ACC112 (cell line): Measurements from ENCODE around the gene ST3GAL5.

ENCODE experiments used
- H2AFZ ChIP-seq: fragments of 200-600 bp; sonication (generic); one replicate; pipeline ENCODE4 v1.6.0; 2017; ENCODE audit warnings: antibody characterized with exemption, low read length; ENCODE audit not compliant: unreplicated experiment
- H3K27ac ChIP-seq: fragments of 200-600 bp; sonication (generic); 2 replicates; pipeline ENCODE4 v1.5.1; 2014; ENCODE audit warnings: low read depth, mild to moderate bottlenecking, antibody characterized with exemption, low read length, moderate library complexity
- H3K27me3 ChIP-seq: fragments of 200-600 bp; sonication (generic); 2 replicates; pipeline ENCODE4 v1.6.1; 2014; ENCODE audit warnings: mild to moderate bottlenecking, antibody characterized with exemption, low read length, moderate library complexity, mixed read lengths; ENCODE audit not compliant: insufficient read depth
- H3K36me3 ChIP-seq: fragments of 200-600 bp; sonication (generic); 2 replicates; pipeline ENCODE4 v1.6.1; 2016; ENCODE audit warnings: mild to moderate bottlenecking, antibody characterized with exemption, low read length, moderate library complexity, mixed read lengths; ENCODE audit not compliant: insufficient read depth
- H3K4me1 ChIP-seq: fragments of 200-600 bp; sonication (generic); one replicate; pipeline ENCODE4 v1.6.1; 2016; ENCODE audit warnings: low read length, mixed read lengths; ENCODE audit not compliant: insufficient read depth, unreplicated experiment, control insufficient read depth
- H3K4me3 ChIP-seq: fragments of 200-600 bp; sonication (generic); 2 replicates; pipeline ENCODE4 v1.5.1; 2014; ENCODE audit warnings: mild to moderate bottlenecking, low read depth, low read length
- H3K79me2 ChIP-seq: fragments of 200-600 bp; sonication (generic); one replicate; pipeline ENCODE4 v1.6.0; 2016; ENCODE audit warnings: low read length; ENCODE audit not compliant: control insufficient read depth, unreplicated experiment, insufficient read depth

ST3GAL5 gene

GRCh38 chr2:85813982-85814801, 74.6 kb downstream of the ST3GAL5 start:
- H2AFZ ChIP-seq, result no peak overlapping the region
- peaks cover 10% of the 10 kb centered on the region for H3K4me1 ChIP-seq
- H3K36me3 ChIP-seq, result no peaks in the 10 kb centered on the region
- H3K79me2 ChIP-seq, result no peaks in the 10 kb centered on the region
- H3K27me3 ChIP-seq, result no peaks in the 10 kb centered on the region
- H3K4me3 ChIP-seq, result no peak overlapping the region
- no peak overlapping the region for H3K27ac ChIP-seq

DNA sequence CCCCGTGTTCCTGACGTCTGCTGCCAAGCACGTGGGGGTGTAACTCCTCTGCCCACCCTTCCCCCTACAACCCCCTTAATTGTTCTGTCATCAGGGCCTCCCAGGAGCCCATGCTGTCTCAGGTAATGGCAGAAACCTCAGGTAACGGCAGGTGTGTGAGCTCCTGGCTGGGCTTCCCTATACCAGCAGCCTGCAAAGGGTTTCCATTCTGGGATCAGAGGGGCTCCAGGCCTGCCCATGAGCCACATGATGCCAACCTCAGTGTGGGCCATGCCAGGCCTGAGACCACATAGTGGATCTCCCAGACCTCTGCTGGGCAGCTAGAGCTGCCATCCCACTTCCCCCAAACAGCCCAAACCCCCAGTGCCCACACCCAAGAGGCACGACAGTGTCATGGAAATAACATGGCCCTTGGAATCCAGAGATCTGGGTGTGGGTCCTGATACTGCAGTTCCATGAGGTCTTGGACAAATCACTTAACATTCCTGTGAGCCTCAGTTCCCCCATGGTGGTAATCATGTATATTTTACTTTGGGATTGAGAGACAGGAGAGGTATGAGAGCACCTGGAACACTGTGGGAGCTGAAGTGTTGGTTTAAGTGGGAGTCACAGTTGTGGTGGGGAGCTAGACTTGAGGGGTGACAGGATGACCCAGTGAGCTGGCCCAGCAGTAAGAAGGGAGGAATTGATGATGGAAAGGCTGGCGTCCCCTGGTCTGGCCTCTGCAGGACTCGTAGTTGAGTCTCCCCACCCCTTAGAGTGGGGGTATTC, 75.4 kb downstream of the ST3GAL5 start:
- no peaks in the 10 kb centered on the region for H3K27me3 ChIP-seq
- no peak overlapping the region for H3K27ac ChIP-seq
- H3K4me3 ChIP-seq, result no peak overlapping the region
- peaks cover 10% of the 10 kb centered on the region for H3K4me1 ChIP-seq
- H2AFZ ChIP-seq, result no peak overlapping the region
- H3K36me3 ChIP-seq, result no peaks in the 10 kb centered on the region
- no peaks in the 10 kb centered on the region for H3K79me2 ChIP-seq

GRCh38 chr2:85812094-85812735, 76.6 kb downstream of the ST3GAL5 start:
- Histone ChIP-seq H3K36me3 (no peaks in the 10 kb centered on the region), H3K4me1 (peaks cover 10% of the 10 kb centered on the region), H3K27me3 (no peaks in the 10 kb centered on the region), H3K79me2 (no peaks in the 10 kb centered on the region), H2AFZ (no peak overlapping the region), H3K4me3 (no peak overlapping the region), H3K27ac (no peak overlapping the region)

DNA sequence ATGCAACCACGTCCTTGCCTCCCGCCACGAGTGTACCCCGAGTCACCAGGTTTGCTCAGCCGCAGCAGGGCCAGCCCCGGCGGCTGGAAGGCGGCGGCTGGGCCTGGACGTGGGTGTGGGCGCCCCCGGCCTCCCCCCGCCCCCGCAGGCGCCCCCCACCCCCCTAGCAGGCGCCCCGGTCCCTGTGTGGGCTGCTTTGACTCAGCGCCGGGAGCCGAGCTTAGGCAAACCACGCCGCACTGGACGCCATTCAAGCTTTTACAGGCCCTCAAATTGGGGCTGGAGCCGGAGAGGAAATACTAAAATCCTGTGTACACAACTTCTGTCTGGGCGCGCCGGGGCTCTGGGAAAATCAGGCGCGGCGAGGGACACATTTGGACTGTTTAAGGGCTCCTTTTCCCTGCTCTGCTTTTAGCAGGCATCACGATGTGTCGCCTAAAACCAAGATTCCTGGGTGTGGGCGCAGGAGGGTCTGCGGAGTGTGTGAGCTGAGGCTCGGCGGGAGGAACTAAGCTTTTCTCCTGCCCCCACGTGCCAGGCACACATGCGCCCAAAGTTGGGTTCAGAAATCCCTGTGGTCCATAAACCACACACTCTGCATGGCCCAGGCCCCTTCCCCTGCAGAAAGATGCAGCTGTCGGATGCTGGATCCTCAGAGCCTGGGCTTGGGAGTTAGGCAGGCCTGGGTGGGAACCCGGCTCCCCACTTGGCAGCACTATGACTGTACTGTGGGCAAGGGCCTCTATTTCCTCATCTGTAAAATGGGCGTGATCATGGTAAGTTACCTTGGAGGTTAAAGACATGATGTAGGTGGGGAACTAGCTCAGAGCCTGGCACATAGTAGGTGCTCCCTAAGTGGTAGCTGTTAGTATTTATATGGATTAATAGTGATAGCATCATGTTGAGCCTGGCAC, 77.4 kb downstream of the ST3GAL5 start:
- H3K4me3 ChIP-seq, result peak overlapping the region; percentile 8; the same call in 1 of the 2 replicates
- H3K36me3 ChIP-seq, result no peaks in the 10 kb centered on the region
- H3K79me2 ChIP-seq, result no peaks in the 10 kb centered on the region
- H3K4me1 ChIP-seq, result peaks cover 10% of the 10 kb centered on the region
- peak overlapping the region; percentile 89 for H2AFZ ChIP-seq
- peak overlapping the region; percentile 38 for H3K27ac ChIP-seq
- no peaks in the 10 kb centered on the region for H3K27me3 ChIP-seq

DNA sequence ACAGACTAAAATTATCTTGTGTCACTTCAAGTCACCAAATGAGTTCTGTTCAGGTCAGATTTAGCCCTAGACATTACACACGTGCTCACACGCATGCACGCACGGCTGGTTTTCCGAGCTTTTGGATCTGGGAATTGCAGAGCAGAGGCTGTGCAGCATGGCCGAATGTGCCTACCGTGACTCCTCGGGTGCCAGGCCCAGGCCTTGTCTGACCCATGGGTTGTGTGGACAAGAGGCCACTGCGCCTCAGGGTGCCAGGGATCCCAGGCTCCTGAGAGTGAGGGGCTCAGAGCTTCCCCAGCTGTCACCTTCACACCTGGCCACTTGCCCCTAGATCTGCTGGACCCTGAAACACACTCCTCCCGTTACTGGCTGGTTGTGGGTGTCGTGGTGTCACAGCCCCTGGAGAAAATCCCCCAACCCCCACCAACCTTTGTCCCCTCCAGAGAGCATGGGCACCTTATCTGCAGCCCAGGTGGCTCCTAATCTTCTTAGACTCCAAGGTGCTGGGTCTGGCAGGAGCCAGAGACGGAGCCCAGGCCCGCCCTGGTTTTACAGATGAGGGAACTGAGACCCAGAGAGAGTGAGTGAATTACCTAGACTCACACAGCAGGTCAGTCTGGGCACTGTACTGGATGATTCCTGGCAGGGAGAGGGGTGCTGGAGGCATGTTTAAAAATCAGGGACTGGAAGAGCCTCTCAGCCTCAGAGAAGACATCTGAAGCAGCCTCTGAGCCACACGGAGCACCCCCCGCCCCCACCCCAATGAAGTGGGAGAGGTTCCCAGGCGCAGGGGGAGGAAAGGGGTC, 78.2 kb downstream of the ST3GAL5 start:
- Histone ChIP-seq H3K4me1 (peaks cover 10% of the 10 kb centered on the region), H3K27ac (no peak overlapping the region), H3K36me3 (no peaks in the 10 kb centered on the region), H3K27me3 (no peaks in the 10 kb centered on the region), H3K79me2 (no peaks in the 10 kb centered on the region), H3K4me3 (no peak overlapping the region), H2AFZ (no peak overlapping the region)

DNA sequence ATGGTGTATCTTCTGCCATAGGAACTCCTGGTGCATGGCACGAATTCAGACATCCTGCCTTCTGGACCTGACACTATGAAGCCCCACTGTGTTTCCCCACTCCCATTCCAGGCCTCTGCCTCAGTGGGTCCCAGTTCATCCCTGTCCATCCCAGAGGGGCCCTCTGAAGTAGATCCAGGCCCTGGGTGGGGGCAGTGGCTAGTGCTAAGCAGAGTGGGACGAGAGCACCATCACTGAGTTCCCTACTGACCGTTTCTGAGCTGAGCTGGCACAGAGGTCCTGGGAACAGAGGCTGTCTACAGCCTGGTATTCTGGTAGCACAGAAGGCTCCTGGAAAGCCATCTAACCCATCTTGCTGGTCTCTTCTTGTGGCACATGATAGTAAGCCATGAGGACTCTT, 81.0 kb downstream of the ST3GAL5 start:
- Histone ChIP-seq H3K36me3 (no peaks in the 10 kb centered on the region), H3K27me3 (no peaks in the 10 kb centered on the region), H3K27ac (no peak overlapping the region), H3K4me1 (peaks cover 17% of the 10 kb centered on the region), H3K79me2 (no peaks in the 10 kb centered on the region), H3K4me3 (no peak overlapping the region), H2AFZ (no peak overlapping the region)

DNA sequence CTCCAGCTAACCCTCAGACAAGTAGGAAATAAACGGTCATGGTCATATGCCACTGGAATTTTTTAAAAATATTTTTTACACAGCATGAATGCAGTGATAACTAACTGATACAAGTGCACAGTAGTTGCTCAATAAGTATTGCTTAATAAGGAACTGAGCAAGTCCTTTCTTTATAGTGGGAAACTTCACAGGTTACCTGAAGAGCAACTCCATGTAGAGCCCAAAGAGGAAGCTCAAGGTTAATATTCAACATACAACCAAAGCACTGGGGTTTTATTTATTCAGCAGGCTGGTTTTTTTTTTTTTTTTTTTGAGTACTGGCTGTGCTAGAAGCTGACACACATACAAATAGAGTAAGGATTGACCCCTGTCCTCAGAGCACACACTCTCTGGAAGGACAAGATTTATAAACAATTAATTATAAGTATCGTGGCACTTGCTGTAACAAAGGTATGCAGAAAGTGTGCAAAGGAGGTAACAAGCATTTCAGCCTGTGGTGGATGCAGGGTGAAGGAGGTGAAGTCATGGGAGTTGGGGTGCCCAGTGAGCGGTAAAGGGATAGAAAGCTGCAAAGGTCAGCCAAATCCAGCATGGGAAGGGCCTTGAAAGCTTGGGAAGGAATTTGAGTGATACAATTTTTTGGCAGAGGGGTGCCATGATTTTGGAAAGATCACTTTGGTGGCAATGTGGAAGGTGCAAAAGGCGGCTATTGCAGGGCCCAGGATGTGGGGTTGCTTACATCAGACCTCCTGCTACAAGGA, 82.3 kb downstream of the ST3GAL5 start:
- Histone ChIP-seq H3K36me3 (no peaks in the 10 kb centered on the region), H2AFZ (no peak overlapping the region), H3K4me3 (no peak overlapping the region), H3K79me2 (no peaks in the 10 kb centered on the region), H3K27me3 (no peaks in the 10 kb centered on the region), H3K27ac (no peak overlapping the region), H3K4me1 (peaks cover 15% of the 10 kb centered on the region)

GRCh38 chr2:85804583-85804982, 84.2 kb downstream of the ST3GAL5 start:
- no peak overlapping the region for H3K4me3 ChIP-seq
- H3K4me1 ChIP-seq, result peaks cover 12% of the 10 kb centered on the region
- H3K36me3 ChIP-seq, result no peaks in the 10 kb centered on the region
- H3K27me3 ChIP-seq, result no peaks in the 10 kb centered on the region
- no peak overlapping the region for H3K27ac ChIP-seq
- H2AFZ ChIP-seq, result no peak overlapping the region
- H3K79me2 ChIP-seq, result no peaks in the 10 kb centered on the region

- H2AFZ ChIP-seq, result no peak overlapping the region
- H3K36me3 ChIP-seq, result no peaks in the 10 kb centered on the region
- no peaks in the 10 kb centered on the region for H3K27me3 ChIP-seq
- H3K79me2 ChIP-seq, result no peaks in the 10 kb centered on the region
- H3K4me3 ChIP-seq, result no peak overlapping the region
- H3K27ac ChIP-seq, result no peak overlapping the region
- H3K4me1 ChIP-seq, result peaks cover 17% of the 10 kb centered on the region
Observed at GRCh38 chr2:85803704-85804425, 84.9 kb downstream of the ST3GAL5 start.
